Endodermal cell (in vitro differentiated cells): ENCODE measurements around the gene SKP2. TPM values are rescaled to one million over a fixed set of nuclear protein-coding genes. Genes with fewer than 3 reads are reported as not detected.

Experiments used
- DNase-seq: peaks from one replicate; pipeline ENCODE4 v3.0.0-alpha.2; 2017
- H3K27ac ChIP-seq: 2 replicates; pipeline ENCODE4 v1.5.1; 2013; ENCODE audit warnings: mild to moderate bottlenecking, low read depth, low read length, moderate library complexity
- H3K27me3 ChIP-seq: 2 replicates; pipeline ENCODE4 v1.6.1; 2013; ENCODE audit warnings: mild to moderate bottlenecking, low read length, moderate library complexity; ENCODE audit not compliant: insufficient read depth, control insufficient read depth, poor library complexity, severe bottlenecking
- H3K36me3 ChIP-seq: 2 replicates; pipeline ENCODE4 v1.7.0; 2013; ENCODE audit warnings: mild to moderate bottlenecking, low read length, moderate library complexity; ENCODE audit not compliant: control insufficient read depth, insufficient read depth
- H3K4me1 ChIP-seq: one replicate; pipeline ENCODE4 v1.7.0; 2013; ENCODE audit warnings: low read length; ENCODE audit not compliant: control insufficient read depth, insufficient read depth
- H3K4me3 ChIP-seq: 2 replicates; pipeline ENCODE4 v1.5.1; 2013; ENCODE audit warnings: mild to moderate bottlenecking, low read length, moderate library complexity
- H3K9ac ChIP-seq: 2 replicates; pipeline ENCODE4 v1.6.1; 2013; ENCODE audit warnings: mild to moderate bottlenecking, low read length, moderate library complexity; ENCODE audit not compliant: poor library complexity, severe bottlenecking; ENCODE audit errors: extremely low read depth
- H3K9me3 ChIP-seq: 2 replicates; pipeline ENCODE4 v1.6.1; 2013; ENCODE audit warnings: mild to moderate bottlenecking, low read length, moderate library complexity; ENCODE audit not compliant: control insufficient read depth
- H3K27ac Mint-ChIP-seq: 2 replicates; pipeline ENCODE4 v1.8.0; 2020; ENCODE audit warnings: mixed read lengths
- H3K27me3 Mint-ChIP-seq: 2 replicates; pipeline ENCODE4 v1.8.0; 2021; ENCODE audit warnings: mild to moderate bottlenecking, mixed read lengths; ENCODE audit not compliant: insufficient read depth
- H3K36me3 Mint-ChIP-seq: 2 replicates; pipeline ENCODE4 v1.8.0; 2020; ENCODE audit warnings: low read depth, mixed read lengths
- H3K4me1 Mint-ChIP-seq: 2 replicates; pipeline ENCODE4 v1.8.0; 2020; ENCODE audit warnings: mixed read lengths
- H3K4me3 Mint-ChIP-seq: 2 replicates; pipeline ENCODE4 v1.8.0; 2020; ENCODE audit warnings: mild to moderate bottlenecking, moderate library complexity, mixed read lengths
- H3K9me3 Mint-ChIP-seq: 2 replicates; pipeline ENCODE4 v1.8.0; 2020; ENCODE audit warnings: mild to moderate bottlenecking, mixed read lengths
- WGBS, 2 experiments: methylation state at CpG; one replicate each; pipeline versions ENCODE4 v1.1.5 to v1.1.7; 2013; ENCODE audit warnings: missing lambda C conversion rate in 2 of 2, mixed read lengths in 1 of 2; ENCODE audit not compliant: insufficient coverage in 1 of 2, insufficient read length in 1 of 2; 5-methylcytosine and 5-hydroxymethylcytosine counted together
- total RNA-seq, 2 donors: library from RNA; stranded (reverse); fragmentation: NEBNext Ultra II Directional in 1 of 2; extraction: Animal tissue kit (Norgen Biotek cat#: 25700) in 1 of 2; gene quantifications; 2 replicates in 1 of 2; 3 replicates in 1 of 2; pipeline ENCODE4 v1.2.1, GENCODE V29; 2021
- TF ChIP-seq, protein P1 (sequence below): fragments of 200-600 bp; sonication (generic); conservative IDR thresholded peaks from 2 replicates; pipeline ENCODE4 v1.5.0; 2021; ENCODE audit warnings: antibody characterized with exemption, mild to moderate bottlenecking

The SKP2 gene
- total RNA-seq, 2 donors from 2014 or later, result 82.2 to 91.1 TPM

DNA sequence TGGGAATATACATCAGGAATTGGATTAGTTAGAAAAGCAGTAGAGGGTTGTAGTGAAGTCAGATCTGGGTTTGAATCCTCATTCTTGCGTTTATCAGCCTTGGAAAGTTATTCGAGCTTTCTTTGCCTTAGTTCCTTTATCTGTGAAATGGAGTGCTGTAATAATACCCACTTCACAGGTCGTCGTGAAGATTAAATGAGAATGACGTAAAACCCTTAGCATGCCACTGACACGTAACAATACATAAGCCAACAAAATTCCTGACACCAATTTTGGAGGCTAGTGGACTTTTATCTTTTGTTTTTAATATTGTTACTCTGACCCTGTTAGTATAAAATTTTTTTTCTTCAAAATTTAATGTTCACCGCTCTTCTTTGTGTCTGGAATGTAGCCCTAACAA is 3.4 kb downstream of the SKP2 start:
- WGBS, 2 experiments, result 84% methylated on average over 7 of the region's 7 CpGs; no CpG with 5 or more reads in 1 of the 2 experiments
- no peak overlapping the region for H3K27ac Mint-ChIP-seq
- peaks cover 58% of the 10 kb centered on the region for H3K4me1 Mint-ChIP-seq

GRCh38 chr5:36156121-36156601 is 4.2 kb downstream of the SKP2 start:
- DNase-seq, result peak; percentile 63
- 85 to 97% methylated on average over 4 of the region's 4 CpGs for WGBS, 2 experiments
- no peak overlapping the region for H3K27ac ChIP-seq
- H3K9ac ChIP-seq, result peak overlapping the region; percentile 55
- peak overlapping the region; percentile 84 for H3K27ac Mint-ChIP-seq
- H3K9me3 ChIP-seq, result peaks cover 12% of the 10 kb centered on the region
- H3K4me3 Mint-ChIP-seq, result peak overlapping the region; percentile 10
- H3K4me3 ChIP-seq, result peak overlapping the region; percentile 48
- peaks cover 77% of the 10 kb centered on the region for H3K36me3 ChIP-seq
- TF ChIP-seq, protein P1, sequence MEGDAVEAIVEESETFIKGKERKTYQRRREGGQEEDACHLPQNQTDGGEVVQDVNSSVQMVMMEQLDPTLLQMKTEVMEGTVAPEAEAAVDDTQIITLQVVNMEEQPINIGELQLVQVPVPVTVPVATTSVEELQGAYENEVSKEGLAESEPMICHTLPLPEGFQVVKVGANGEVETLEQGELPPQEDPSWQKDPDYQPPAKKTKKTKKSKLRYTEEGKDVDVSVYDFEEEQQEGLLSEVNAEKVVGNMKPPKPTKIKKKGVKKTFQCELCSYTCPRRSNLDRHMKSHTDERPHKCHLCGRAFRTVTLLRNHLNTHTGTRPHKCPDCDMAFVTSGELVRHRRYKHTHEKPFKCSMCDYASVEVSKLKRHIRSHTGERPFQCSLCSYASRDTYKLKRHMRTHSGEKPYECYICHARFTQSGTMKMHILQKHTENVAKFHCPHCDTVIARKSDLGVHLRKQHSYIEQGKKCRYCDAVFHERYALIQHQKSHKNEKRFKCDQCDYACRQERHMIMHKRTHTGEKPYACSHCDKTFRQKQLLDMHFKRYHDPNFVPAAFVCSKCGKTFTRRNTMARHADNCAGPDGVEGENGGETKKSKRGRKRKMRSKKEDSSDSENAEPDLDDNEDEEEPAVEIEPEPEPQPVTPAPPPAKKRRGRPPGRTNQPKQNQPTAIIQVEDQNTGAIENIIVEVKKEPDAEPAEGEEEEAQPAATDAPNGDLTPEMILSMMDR, result no peak
- H3K9me3 Mint-ChIP-seq, result no peaks in the 10 kb centered on the region
- H3K36me3 Mint-ChIP-seq, result peaks cover 57% of the 10 kb centered on the region
- H3K4me1 Mint-ChIP-seq, result peaks cover 51% of the 10 kb centered on the region
- H3K27me3 Mint-ChIP-seq, result peaks cover 29% of the 10 kb centered on the region
- H3K4me1 ChIP-seq, result peaks cover 20% of the 10 kb centered on the region
- no peaks in the 10 kb centered on the region for H3K27me3 ChIP-seq

More for the DNA sequence above, 3.4 kb downstream of the SKP2 start:
- Histone ChIP-seq H3K4me1 (peaks cover 20% of the 10 kb centered on the region), H3K27me3 (no peaks in the 10 kb centered on the region), H3K36me3 (peaks cover 68% of the 10 kb centered on the region), H3K4me3 (peak overlapping the region; percentile 93), H3K9ac (peak overlapping the region; percentile 55), H3K27ac (no peak overlapping the region), H3K9me3 (peaks cover 12% of the 10 kb centered on the region)
- Mint-ChIP-seq H3K9me3 (no peaks in the 10 kb centered on the region), H3K36me3 (peaks cover 55% of the 10 kb centered on the region), H3K27me3 (peaks cover 29% of the 10 kb centered on the region), H3K4me3 (no peak overlapping the region)
- DNase-seq, result no peak
- TF ChIP-seq, protein P1, result no peak

DNA sequence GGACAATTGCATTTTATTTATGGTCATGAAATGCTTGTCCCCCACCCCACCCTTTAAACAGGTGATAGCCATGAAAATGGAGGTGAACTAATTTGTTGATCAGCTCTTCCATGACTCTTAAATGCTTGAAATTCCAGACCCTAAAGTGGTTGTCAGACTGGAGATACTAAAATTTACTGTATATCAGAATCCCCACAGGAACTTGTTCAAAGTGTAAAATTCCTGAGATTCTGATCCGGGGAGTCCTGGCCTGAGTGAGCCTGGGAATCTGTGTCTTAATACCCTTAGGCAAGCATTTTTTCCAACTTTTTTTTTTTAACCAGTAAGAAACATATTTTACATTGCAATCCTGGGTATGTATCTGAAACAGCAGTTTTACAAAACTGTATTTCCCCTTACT is 4.7 kb downstream of the SKP2 start:
- Histone ChIP-seq H3K9ac (peak overlapping the region; percentile 55), H3K4me1 (peaks cover 20% of the 10 kb centered on the region), H3K27me3 (no peaks in the 10 kb centered on the region), H3K36me3 (peaks cover 81% of the 10 kb centered on the region), H3K27ac (no peak overlapping the region), H3K4me3 (peak overlapping the region; percentile 48), H3K9me3 (peaks cover 12% of the 10 kb centered on the region)
- Mint-ChIP-seq H3K27me3 (peaks cover 29% of the 10 kb centered on the region), H3K27ac (peak overlapping the region; percentile 84), H3K36me3 (peaks cover 62% of the 10 kb centered on the region), H3K4me3 (peak overlapping the region; percentile 10), H3K4me1 (peaks cover 51% of the 10 kb centered on the region), H3K9me3 (no peaks in the 10 kb centered on the region)
- TF ChIP-seq, protein P1, result no peak
- WGBS, 2 experiments, result 42 to 67% methylated on average over 1 of the region's 1 CpG
- DNase-seq, result no peak
